Panc1 (cell line): Measurements from ENCODE around the gene ZNF518B. TPM values are rescaled to one million over a fixed set of nuclear protein-coding genes. Genes with fewer than 3 reads are reported as not detected.

Source experiments
- ATAC-seq: fragments of 200-7000 bp; cut with Tn5 transposase; 2 replicates; pipeline ENCODE4 v1.9.1; 2020; ENCODE audit warnings: mild to moderate bottlenecking, moderate library complexity
- BruUV-seq: library from RNA; stranded (reverse); fragments of 400-500 nt; replicated peaks from 2 replicates; lab custom pipeline; 2021; lab: Mats Ljungman, UMichigan
- CTCF ChIA-PET: fragments of 300-600 bp; sonication (Branson Sonifier 250); formaldehyde crosslinking; loops from one replicate; lab custom pipeline; 2022; ENCODE audit warnings: antibody characterized with exemption; lab: Charles Lee
- POLR2A ChIA-PET: fragments of 300-600 bp; sonication (Branson Sonifier 250); formaldehyde crosslinking; loops from one replicate; lab custom pipeline; 2022; ENCODE audit warnings: antibody characterized with exemption; lab: Charles Lee
- DNase-seq: peaks from one replicate; pipeline ENCODE4 v3.0.0-alpha.2; 2010; ENCODE audit warnings: low read depth, low spot score
- H3K27ac ChIP-seq: 2 replicates; pipeline ENCODE4 v1.5.1; 2011; ENCODE audit warnings: mild to moderate bottlenecking, low read length, inconsistent platforms
- H3K27me3 ChIP-seq: fragments of 200-500 bp; sonication (Bioruptor generic); 2 replicates; pipeline ENCODE4 v1.6.0; 2014; ENCODE audit warnings: low read length, inconsistent platforms; ENCODE audit not compliant: control insufficient read depth, insufficient read depth
- H3K36me3 ChIP-seq: fragments of 200-500 bp; sonication (Bioruptor generic); 2 replicates; pipeline ENCODE4 v1.5.1; 2014; ENCODE audit warnings: inconsistent platforms, mild to moderate bottlenecking, low read length, moderate library complexity; ENCODE audit not compliant: control insufficient read depth, insufficient read depth
- H3K4me1 ChIP-seq: 2 replicates; pipeline ENCODE4 v1.5.1; 2011; ENCODE audit warnings: inconsistent platforms, mild to moderate bottlenecking, low read length, moderate library complexity; ENCODE audit not compliant: control insufficient read depth, insufficient read depth
- H3K4me3 ChIP-seq, 2 experiments: 2 replicates each; pipeline ENCODE4 v1.5.1; 2011 to 2012; ENCODE audit warnings: low read depth in 2 of 2, low read length in 2 of 2, mild to moderate bottlenecking in 2 of 2, inconsistent platforms in 1 of 2, moderate library complexity in 1 of 2
- H3K9me3 ChIP-seq: fragments of 200-500 bp; sonication (Bioruptor generic); 2 replicates; pipeline ENCODE4 v1.5.1; 2014; ENCODE audit warnings: low read depth, mild to moderate bottlenecking, inconsistent platforms, low read length, moderate library complexity; ENCODE audit not compliant: control insufficient read depth, insufficient read depth
- CTCF ChIP-seq: fragments of 450-650 bp; IDR thresholded peaks from 2 replicates; pipeline ENCODE4 v1.5.1; 2017; ENCODE audit warnings: mild to moderate bottlenecking
- POLR2AphosphoS5 ChIP-seq: IDR thresholded peaks from 2 replicates; pipeline ENCODE4 v1.6.1; 2012; ENCODE audit warnings: mild to moderate bottlenecking, low read depth, low read length, moderate library complexity
- REST ChIP-seq, 2 experiments: IDR thresholded peaks; 2 replicates each; pipeline ENCODE4 v1.6.1; 2011 to 2012; ENCODE audit warnings: low read depth in 2 of 2, control low read depth in 1 of 2, low read length in 1 of 2, mild to moderate bottlenecking in 1 of 2, moderate library complexity in 1 of 2; ENCODE audit not compliant: insufficient read depth in 1 of 2
- SIN3A ChIP-seq: IDR thresholded peaks from 2 replicates; pipeline ENCODE4 v1.6.1; 2012; ENCODE audit warnings: low read depth, mild to moderate bottlenecking, low read length, moderate library complexity, borderline replicate concordance; ENCODE audit not compliant: insufficient read depth
- TCF7L2 ChIP-seq: IDR thresholded peaks from 2 replicates; pipeline ENCODE4 v1.6.1; 2011; ENCODE audit warnings: mild to moderate bottlenecking, low read depth, low read length, inconsistent platforms
- in situ Hi-C: cut with HindIII; loops from 2 replicates; pipeline ENCODE4 v1.10.0; 2016; ENCODE audit warnings: low sequenced_read_pairs, low pct_unique_long_range_greater_than_20kb
- intact Hi-C: fragments of 100-400 bp; cut with micrococcal nuclease; formaldehyde crosslinking; loops from one replicate; pipeline ENCODE4 v1.10.0; 2022; ENCODE audit not compliant: unreplicated experiment
- total RNA-seq: library from RNA; stranded (reverse); gene quantifications from one replicate; pipeline ENCODE4 v1.2.1, GENCODE V29; 2021; ENCODE audit not compliant: unreplicated experiment

ZNF518B gene
- total RNA-seq, 1 experiment from 2014 or later = 20.8 TPM

- ATAC-seq (no peak), DNase-seq (no peak)
- no TSS peak for BruUV-seq
- intact Hi-C loops (no loop called here), in situ Hi-C loops (no loop called here)
- ChIA-PET CTCF (no interaction called here), POLR2A (no interaction called here)
- Histone ChIP-seq H3K27ac (no peak overlapping the region), H3K4me3 (no peak overlapping the region), H3K4me1 (no peaks in the 10 kb centered on the region), H3K27me3 (no peaks in the 10 kb centered on the region), H3K9me3 (no peaks in the 10 kb centered on the region), H3K36me3 (no peaks in the 10 kb centered on the region)
- TF ChIP-seq REST (IDR thresholded peaks at IDR 0.05; ENCODE audit: insufficient read depth in 1 of 2, low read depth in 2 of 2, low read length in 1 of 2) (no peak), TCF7L2 (no peak), POLR2AphosphoS5 (no peak), CTCF (no peak), SIN3A (no peak)
These were observed 35.7 kb downstream of the ZNF518B start for GRCh38 chr4:10421344-10422055.

GRCh38 chr4:10417740-10418139 lies 39.5 kb downstream of the ZNF518B start:
- no peaks in the 10 kb centered on the region for H3K9me3 ChIP-seq
- H3K27ac ChIP-seq = no peak overlapping the region
- intact Hi-C loops (loop anchor here (10.0 kb wide), 1 partner anchor 117 kb away; no protein-coding TSS in a partner anchor), in situ Hi-C loops (no loop called here)
- H3K36me3 ChIP-seq = no peaks in the 10 kb centered on the region
- H3K27me3 ChIP-seq = no peaks in the 10 kb centered on the region
- no peak overlapping the region for H3K4me3 ChIP-seq
- ATAC-seq (no peak), DNase-seq (no peak)
- TF ChIP-seq CTCF (no peak), TCF7L2 (no peak), POLR2AphosphoS5 (no peak), REST (IDR thresholded peaks at IDR 0.05; ENCODE audit: insufficient read depth in 1 of 2, low read depth in 2 of 2, low read length in 1 of 2) (no peak), SIN3A (no peak)
- no TSS peak for BruUV-seq
- H3K4me1 ChIP-seq = no peaks in the 10 kb centered on the region
- ChIA-PET CTCF (no interaction called here), POLR2A (no interaction called here)
